SU-DHL-6 (cell line): ENCODE results near the gene PTPRN2.

ENCODE experiments used
- CTCF ChIP-seq: fragments of 200-600 bp; sonication (generic); IDR thresholded peaks from one replicate; pipeline ENCODE4 v1.5.1; 2017; ENCODE audit warnings: antibody characterized with exemption, mild to moderate bottlenecking, low read length, moderate library complexity; ENCODE audit not compliant: insufficient read depth, poor library complexity, severe bottlenecking
- EZH2phosphoT487 ChIP-seq: fragments of 200-600 bp; sonication (generic), shearing (Covaris generic); conservative IDR thresholded peaks from 2 replicates; pipeline ENCODE4 v1.6.1; 2018; ENCODE audit warnings: mild to moderate bottlenecking, antibody characterized with exemption, low read length, moderate library complexity, mixed read lengths

- no peak for TF ChIP-seq CTCF
- TF ChIP-seq EZH2phosphoT487: no peak
Measured at GRCh38 chr7:158120716-158121115, 466.9 kb downstream of the PTPRN2 start.
